ENCODE data around the gene IGSF9B. TPM values are rescaled to one million over a fixed set of nuclear protein-coding genes. Genes with fewer than 3 reads are reported as not detected.

The IGSF9B gene
- total RNA-seq, 1 donor from 2014 or later = not detected

GRCh38 chr11:133983660-133984316 is 27.0 kb upstream of the IGSF9B start:
- no peak for DNase-seq (ENCODE audit: low read depth in 2 of 2)

- DNase-seq (ENCODE audit: low read depth in 2 of 2) = no peak
Observed at GRCh38 chr11:133982876-133983275, 26.1 kb upstream of the IGSF9B start.

- DNase-seq (ENCODE audit: low read depth in 2 of 2) = no peak
Observed at GRCh38 chr11:133982151-133982550, 25.4 kb upstream of the IGSF9B start.

GRCh38 chr11:133981156-133981555 is 24.4 kb upstream of the IGSF9B start:
- DNase-seq (ENCODE audit: low read depth in 2 of 2) = no peak

GRCh38 chr11:133980665-133981064 is 23.9 kb upstream of the IGSF9B start:
- DNase-seq (ENCODE audit: low read depth in 2 of 2) = no peak

- no peak for DNase-seq (ENCODE audit: low read depth in 2 of 2)
Observed at GRCh38 chr11:133978794-133979193, 22.0 kb upstream of the IGSF9B start.

GRCh38 chr11:133977067-133977677 is 20.4 kb upstream of the IGSF9B start:
- no peak for DNase-seq (ENCODE audit: low read depth in 2 of 2)

- no peak for DNase-seq (ENCODE audit: low read depth in 2 of 2)
Observed at GRCh38 chr11:133975488-133975849, 18.7 kb upstream of the IGSF9B start.

GRCh38 chr11:133974836-133975487 is 18.2 kb upstream of the IGSF9B start:
- no peak for DNase-seq (ENCODE audit: low read depth in 2 of 2)

- no peak for DNase-seq (ENCODE audit: low read depth in 2 of 2)
Observed at GRCh38 chr11:133971881-133972280, 15.1 kb upstream of the IGSF9B start.

- no peak for DNase-seq (ENCODE audit: low read depth in 2 of 2)
Observed at GRCh38 chr11:133969112-133969511, 12.3 kb upstream of the IGSF9B start.

- no peak for DNase-seq (ENCODE audit: low read depth in 2 of 2)
Observed at GRCh38 chr11:133968300-133968699, 11.5 kb upstream of the IGSF9B start.

GRCh38 chr11:133967599-133968238 is 11.0 kb upstream of the IGSF9B start:
- no peak for DNase-seq (ENCODE audit: low read depth in 2 of 2)

- no peak for DNase-seq (ENCODE audit: low read depth in 2 of 2)
Observed at GRCh38 chr11:133966921-133967598, 10.3 kb upstream of the IGSF9B start.

- DNase-seq (ENCODE audit: low read depth in 2 of 2) = no peak
Observed at GRCh38 chr11:133966172-133966651, 9.4 kb upstream of the IGSF9B start.

GRCh38 chr11:133965031-133965601 is 8.3 kb upstream of the IGSF9B start:
- DNase-seq (ENCODE audit: low read depth in 2 of 2) = no peak

- DNase-seq (ENCODE audit: low read depth in 2 of 2) = no peak
Observed at GRCh38 chr11:133964356-133964755, 7.6 kb upstream of the IGSF9B start.

- DNase-seq (ENCODE audit: low read depth in 2 of 2) = no peak
Observed at GRCh38 chr11:133961890-133962289, 5.1 kb upstream of the IGSF9B start.

GRCh38 chr11:133957900-133958299 is 1.1 kb upstream of the IGSF9B start:
- DNase-seq (ENCODE audit: low read depth in 2 of 2) = no peak

GRCh38 chr11:133955945-133956421 is 785 bp downstream of the IGSF9B start:
- no peak for DNase-seq (ENCODE audit: low read depth in 2 of 2)
